ENCODE results near the gene PGR.

- TF ChIP-seq, protein P1, sequence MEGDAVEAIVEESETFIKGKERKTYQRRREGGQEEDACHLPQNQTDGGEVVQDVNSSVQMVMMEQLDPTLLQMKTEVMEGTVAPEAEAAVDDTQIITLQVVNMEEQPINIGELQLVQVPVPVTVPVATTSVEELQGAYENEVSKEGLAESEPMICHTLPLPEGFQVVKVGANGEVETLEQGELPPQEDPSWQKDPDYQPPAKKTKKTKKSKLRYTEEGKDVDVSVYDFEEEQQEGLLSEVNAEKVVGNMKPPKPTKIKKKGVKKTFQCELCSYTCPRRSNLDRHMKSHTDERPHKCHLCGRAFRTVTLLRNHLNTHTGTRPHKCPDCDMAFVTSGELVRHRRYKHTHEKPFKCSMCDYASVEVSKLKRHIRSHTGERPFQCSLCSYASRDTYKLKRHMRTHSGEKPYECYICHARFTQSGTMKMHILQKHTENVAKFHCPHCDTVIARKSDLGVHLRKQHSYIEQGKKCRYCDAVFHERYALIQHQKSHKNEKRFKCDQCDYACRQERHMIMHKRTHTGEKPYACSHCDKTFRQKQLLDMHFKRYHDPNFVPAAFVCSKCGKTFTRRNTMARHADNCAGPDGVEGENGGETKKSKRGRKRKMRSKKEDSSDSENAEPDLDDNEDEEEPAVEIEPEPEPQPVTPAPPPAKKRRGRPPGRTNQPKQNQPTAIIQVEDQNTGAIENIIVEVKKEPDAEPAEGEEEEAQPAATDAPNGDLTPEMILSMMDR (IDR thresholded peaks at IDR 0.05): no peak
- TF ChIP-seq POLR2AphosphoS5 (IDR thresholded peaks at IDR 0.05): no peak
These were observed 126.1 kb downstream of the PGR start for GRCh38 chr11:101003468-101003867.

Data from esophagus muscularis mucosa (tissue), 3 donors.